HG02981 (cell line): ENCODE results near the gene HELZ2.
"Not testable (repeated sequence)": the region's sequence is repeated elsewhere in the genome, so short reads cannot be mapped to it uniquely, and the experiment has no call there.

Experiments used
- ATAC-seq: cut with Tn5 transposase; IDR thresholded peaks from one replicate; pipeline ENCODE4 v1.9.1; 2021; ENCODE audit warnings: mild to moderate bottlenecking, moderate library complexity; ENCODE audit not compliant: unreplicated experiment

The HELZ2 gene

DNA sequence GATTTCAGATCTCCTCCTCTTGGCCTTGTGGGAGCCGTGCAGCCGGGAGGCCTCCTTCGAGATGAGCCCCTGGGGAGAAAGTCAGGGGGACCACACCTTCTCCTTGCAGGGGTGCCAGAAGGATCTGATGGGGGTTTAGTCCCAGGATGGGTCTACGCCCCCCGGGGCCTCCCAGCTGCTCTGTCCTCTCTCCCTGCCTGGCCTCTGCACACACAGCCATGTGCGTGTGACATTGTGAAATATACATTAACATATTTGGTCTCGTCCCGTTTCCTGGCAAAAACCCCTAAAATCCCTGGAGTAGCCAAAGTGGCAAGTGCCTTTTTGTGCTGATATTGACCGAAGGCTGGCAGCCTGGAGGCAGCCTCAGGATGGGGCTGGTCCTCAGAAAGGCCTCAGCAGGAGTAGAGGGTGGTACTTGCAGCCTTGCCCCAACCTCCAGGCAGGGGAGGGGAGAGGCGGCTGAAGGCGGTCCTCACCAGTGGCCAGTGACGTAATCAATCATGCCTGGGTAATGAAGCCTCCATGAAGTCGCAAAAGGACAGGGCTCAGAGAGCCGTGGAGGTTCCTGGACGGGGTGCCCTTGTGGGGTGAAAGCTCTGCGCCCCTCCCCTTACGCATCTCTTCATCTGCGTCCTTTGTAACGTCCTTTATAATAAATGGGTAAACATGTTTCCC lies 5.1 kb upstream of the HELZ2 start:
- ATAC-seq = no peak

DNA sequence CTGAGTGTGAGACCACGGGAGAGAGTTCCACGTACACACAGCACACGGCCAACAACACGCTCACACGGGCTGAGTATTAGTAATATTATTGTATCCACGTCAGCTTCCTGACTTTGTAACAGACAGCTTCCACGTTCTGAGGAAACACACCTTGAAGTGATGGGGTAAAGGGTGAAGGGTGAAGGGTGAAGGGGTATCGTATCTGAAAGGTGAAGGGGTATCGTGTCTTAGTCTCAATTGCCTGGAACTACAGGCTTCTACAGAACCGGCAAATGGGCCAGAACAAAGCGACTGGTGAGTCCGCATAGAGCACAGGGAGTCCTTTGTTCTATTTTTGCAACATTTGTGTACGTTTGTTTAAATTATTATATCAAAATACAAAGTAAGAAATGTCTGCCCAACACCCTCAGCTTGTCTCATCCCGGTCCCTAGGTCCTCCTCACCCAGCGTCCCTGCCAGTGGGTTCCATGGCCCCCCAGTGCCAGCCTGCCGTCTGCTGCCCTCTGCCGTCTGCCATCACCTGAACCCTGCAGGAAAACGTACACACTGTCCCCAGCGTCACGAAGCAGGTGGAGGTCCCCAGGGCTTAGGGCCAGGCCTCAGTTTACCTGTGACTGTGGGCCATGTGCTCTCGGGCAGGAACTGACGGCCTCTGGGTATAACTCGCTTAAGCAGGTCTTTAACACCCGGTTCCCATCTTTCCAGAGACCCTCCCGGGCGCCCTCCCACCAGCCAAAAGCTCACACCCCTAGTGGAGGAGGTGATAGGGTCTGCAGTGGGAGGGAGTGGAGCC lies 4.4 kb upstream of the HELZ2 start:
- no peak for ATAC-seq

DNA sequence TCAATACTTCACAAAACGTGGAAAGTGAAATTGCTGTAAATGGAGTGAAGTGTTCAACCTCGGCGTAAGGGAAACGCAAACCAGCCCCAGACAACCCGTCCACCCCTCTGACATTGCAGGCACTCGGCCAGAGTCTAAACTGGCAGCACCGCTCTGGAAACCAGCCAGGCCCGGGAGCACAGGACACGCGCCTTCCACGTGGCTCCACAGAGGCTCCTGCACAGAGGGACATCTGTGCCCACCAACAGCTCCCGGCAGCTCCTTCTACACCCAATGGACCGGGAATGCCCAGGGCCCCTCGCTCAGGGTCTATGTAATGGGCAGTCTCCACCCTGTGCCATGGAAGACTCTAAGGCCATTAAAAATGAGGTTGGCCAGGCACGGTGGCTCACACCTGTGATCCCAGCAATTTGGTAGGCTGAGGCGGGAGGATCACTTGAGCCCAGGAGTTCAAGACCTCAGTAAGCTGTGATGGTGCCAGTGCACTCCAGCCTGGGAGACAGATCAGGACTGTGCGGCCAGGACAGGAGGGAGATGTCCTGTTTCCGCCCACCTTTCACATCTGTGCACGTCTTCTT lies 3.4 kb upstream of the HELZ2 start:
- ATAC-seq = no peak

DNA sequence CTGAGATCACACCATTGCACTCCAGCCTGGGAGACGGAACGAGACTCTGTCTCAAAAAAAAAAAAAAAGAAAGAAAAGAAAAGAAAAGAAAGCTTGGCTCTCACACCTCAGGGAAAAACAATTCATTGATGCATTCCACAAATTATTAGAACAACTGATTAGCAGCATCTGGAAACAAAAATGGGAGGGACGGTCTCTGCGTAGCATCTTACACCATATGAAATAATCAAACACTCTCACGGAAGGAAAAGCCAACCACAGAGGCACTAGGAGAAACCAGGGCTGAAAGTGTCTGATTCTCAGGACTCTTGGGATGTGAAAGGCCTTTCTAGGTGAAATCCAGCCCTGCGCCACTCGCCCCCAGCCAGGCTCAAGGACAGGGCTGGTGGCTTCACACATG lies 2.3 kb upstream of the HELZ2 start:
- no peak for ATAC-seq

DNA sequence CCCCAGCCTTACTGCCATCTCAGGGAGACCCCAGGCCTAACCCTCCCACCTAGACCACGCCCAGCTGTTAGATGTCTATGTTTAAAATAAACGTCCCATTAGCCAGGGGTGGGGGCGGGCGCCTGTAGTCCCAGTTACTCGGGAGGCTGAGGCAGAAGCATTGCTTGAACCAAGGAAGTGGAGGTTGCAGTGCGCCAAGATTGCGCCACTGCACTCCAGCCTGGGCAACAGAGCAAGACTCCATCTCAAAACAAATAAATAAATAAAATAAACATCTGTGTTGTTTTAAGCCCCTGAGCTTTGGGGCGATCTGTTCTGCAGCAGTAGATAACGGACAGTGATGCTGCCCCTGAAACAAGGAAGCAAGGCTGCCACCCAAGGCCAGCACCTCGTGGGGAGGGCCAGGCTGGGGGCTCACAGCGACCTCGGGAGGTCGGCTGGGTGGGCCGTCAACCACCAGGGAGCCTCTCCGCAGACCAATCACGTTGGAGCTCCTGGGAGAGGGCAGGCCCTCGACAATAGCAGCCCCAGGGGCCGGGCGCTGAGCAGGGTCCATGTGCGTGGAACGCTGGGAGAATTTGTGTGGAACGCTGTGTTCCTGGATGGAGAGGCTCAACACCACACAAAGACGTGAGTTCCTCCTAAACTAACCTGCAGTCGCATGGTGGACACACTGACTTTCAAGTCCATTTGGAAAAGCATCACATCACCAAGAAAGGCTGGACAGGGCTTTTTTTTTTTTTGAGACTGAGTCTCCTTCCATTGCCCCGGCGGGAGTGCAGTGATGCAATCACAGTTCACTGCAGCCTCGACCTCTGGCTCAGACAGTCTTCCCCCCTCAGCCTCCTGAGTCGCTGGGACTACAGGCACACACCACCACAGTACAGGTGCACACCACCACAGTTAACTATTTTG lies 1.0 kb upstream of the HELZ2 start:
- no peak for ATAC-seq

DNA sequence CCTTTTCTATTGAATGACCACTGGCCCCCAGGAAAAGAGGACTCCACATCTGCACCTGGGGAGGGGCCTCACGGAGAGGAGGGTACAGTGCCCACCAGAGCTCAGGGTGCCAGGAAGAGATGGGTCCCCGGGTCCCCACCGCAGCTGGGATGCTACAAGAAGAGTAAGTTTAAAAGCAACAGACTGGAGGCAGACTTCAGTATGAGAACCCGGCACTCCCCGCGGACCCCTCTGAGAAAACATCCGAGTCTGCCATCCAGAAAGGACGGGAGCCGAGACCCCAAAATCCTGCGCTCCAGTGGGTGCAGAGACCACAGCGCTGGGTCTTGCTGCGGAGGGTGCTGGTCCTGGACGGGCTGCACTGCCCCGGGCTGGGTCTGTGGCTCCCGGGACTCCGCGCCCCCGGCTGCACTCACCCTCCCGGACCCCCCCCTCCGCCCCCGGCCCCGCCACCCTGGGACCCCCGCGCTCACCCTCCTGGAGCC lies 350 bp downstream of the HELZ2 start:
- no peak for ATAC-seq

DNA sequence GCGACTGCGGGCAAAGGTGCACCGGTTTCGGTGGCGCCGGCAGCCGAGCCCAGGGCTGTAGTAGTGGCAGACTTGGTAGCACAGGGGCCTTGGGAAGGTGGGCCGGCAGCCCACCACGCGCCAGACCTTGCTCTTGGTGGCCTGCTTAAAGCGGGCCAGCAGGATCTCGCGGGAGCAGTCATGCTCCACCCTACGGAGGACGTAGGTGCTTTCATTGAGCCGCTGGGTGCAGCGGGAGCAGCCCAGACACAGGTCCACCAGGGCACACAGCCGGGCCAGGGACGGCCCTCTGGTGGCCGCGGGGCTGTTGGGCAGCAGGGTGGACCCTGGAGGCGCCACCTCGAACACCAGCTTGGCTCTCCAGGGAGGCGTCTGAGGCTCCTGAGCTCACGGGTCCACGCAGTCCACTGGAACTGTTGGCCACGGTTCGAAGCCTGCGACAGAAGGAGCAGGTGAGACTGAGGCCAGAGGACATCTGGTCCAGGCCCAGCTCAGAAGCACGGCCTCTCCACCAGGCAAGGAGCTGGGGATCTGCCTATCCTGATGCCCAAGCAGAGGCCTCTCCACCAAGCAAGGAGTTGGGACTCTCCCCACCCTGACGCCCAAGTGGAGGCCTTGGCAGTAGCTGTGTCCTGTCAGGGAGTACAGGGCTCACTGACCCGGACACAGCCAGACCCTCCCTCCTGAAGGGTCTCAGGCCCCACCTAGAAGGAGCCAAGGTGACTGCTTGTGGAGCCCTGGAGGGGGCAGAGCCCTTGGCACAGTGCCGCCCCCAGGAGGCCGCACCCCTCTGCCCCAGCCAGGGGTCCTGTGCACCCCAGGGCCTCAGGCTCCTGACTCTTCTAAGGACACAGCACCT lies 1.0 kb downstream of the HELZ2 start:
- ATAC-seq = no peak

DNA sequence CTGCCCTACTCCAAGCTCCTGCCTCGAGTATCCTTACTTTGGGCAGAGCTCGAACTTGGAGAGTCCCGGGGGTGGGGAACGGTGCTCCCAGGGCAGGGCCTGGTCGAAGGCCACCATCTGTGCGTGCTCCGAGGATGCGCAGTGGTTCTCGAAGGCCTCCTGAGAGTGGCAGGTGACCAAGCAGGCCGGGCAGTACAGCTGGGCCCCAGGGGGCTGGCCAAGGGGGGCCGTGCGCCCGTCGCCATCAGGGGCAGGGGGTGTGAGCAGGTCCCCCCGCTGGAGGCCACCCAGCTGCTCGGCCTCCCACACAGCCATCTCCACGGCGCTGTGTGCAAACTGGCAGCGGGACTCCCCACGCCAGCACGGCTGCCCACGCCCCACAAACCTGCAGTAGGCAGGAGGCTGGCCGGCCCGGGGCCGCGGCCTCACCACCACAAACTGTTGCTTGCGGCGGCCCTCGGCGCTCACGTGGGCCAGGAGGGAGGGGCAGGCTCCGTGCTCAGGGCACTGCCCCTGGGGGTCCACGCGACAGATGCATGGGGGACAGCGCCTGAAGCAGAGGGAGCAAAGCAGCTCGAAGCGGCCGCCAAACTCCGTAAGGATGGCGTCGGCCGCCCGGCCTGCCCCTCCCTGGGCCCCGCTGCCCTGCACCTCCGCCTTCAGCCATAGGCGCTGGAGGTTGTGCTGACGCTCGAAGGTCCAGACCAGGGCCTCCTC lies 1.8 kb downstream of the HELZ2 start:
- no peak for ATAC-seq

DNA sequence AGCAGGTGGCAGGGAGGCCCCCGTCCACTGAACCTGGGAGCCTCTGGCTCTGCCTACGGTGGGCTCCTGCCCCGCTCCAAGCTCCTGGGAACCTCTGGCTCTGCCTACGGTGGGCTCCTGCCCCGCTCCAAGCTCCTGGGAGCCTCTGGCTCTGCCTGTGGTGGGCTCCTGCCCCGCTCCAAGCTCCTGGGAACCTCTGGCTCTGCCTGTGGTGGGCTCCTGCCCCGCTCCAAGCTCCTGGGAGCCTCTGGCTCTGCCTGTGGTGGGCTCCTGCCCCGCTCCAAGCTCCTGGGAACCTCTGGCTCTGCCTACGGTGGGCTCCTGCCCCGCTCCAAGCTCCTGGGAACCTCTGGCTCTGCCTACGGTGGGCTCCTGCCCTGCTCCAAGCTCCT lies 3.0 kb downstream of the HELZ2 start:
- ATAC-seq = not testable (repeated sequence)

DNA sequence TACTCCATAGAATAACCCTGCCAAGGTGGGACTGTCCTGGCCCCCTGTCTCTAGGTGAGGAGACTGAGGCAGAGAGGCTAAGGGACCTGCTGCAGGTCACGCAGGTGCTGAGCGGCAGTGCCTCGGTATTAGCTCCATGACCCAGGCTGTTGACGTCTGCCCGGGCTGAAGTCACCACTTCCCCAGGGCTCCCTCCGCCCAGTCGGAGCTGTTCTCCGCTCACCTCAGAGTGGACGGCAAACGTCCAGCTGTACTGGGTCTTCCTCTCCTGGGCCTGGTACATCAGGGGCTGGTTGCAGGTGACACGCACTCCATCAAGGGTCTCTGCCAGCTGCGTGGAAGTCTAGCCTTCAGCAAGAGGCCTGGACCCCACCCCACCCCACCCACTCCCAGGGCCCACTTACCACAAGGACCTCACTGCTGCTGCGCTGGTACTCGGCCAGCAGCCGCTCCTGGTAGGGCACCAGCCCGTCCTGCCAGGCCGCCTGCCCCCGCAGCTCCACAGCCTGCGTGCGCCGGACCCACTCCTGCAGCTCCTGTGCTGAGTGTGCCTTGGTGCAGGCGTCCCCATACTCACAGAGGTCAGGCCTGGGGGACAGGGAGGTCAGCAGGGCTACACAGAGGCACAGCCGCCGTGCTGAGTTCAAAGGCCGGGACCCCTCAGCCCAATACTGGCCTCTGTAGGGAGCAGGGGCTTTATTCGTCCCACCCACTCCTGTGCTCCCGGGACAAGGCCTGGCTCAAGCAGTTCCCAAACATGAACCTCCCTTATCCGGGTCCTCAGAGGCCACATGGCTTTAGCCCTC lies 3.6 kb downstream of the HELZ2 start:
- ATAC-seq = no peak

DNA sequence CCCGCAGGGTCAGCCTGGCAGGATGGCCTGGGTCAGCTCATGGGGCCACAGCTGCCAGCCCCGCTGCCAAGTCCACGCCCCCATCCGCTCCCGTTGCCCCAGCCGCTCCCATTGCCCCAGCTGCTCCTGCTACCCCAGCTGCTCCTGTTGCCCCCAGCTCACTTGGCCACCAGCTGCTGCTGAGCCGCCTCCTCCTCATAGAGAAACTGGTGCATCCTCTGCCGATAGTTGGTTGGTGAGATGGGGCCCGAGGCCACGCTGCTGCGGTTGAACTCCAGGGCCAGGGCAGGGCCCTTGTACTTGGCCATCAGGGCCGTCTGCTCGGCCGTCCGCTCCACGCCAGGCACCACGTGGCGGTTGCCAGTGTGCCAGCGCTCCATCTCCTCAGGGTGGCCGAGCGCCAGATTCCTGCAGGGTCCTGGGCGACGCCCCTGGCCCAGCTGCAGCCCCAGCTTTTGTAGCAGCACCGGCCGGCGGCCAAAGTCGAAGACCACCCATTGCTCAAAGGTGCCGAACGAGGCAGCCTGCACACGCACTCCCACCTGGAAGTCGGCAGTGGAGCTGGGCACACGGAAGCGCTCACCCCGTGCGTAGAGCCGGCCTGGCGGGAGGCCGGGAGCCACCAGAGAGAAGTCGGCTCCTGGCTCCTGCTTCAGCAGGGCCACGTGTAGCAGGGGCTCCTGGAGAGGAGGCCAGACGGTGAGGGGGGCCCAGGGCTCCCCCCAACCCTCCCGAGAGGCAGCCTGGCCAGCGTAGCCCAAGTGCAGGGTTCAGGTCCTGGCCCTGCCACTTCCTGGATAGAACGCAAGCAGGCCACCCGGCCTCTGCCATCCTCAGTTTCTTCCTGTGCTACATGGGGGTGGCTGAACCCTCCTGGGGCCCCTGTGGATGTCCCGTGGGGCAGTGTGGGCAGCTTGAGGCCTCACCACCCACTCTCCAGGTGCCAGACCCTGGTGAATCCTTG lies 4.8 kb downstream of the HELZ2 start:
- ATAC-seq = no peak

DNA sequence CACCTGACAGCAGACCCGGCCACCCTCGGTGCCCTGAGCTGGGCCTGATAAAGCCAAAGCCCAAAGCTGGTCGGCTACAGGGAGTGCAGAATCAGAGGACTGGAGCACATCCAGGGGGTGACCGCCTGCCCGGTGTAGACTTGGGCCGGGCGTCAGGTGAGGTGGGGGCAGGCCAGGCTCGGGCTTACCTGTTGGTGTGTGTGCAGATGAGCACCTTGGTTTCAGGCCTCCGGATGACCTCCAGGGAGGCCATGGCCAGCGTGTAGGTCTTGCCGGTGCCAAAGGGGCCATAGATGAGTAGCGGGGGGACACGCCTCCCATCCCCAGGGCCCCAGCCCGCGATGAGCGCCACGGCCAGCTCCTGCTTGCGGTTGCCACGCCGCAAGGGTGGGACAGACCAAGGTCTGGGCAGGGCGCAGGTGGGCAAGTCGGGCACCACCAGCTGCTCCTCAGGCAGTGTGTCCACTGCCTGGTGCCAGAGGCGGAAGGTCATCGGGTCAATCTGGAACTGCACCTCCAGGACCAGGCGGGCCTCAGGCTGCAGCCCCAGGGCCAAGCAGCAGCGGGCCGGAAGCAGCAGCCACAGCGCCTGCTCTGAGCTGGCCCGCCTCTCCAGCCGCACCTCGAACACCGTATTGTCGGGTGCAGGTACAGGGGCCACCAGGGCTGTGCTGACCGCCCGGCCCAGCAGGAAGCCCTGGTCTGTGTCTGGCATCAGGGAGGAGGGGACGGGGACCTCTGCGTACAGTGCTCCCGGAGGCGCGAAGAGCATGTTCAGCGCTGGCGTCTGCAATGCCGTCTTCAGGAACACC lies 5.7 kb downstream of the HELZ2 start:
- ATAC-seq = peak; percentile 9

DNA sequence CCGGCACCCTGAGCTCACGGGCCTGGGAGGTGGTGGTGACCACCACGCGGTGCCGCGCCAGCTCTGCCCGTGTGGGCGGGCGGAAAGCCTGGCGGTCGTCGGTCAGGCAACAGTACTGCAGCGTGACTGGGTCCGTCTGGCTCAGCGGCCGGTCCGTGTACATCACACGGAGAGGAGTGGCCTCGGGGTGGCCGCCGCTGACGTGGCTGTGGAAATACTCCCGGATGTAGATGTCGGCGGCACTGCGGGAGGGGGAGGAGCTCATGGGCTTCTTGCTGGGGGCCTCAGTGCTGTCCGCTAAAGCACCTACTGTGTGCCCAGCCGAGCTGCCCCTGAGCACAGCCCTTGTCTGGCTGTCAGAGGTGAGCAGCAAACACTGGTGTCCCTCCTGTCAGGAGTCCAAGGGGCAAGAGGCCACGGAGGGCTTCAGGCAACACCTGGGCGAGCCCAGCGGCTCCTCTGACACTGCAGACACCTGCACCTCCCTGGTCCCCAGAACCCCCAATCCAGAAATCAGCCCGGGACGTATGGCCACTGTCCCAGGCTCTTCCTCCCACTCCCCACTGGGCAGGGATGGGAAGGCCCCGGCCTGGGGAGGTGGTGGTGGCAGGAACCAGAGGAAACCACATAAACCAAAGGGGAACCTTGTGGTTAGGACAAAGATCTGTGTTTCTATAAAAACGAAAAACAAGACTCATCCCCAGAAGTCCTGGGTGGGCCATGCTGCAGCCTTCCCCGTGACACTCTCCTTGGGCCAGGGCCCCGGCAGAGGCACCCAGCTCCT lies 6.5 kb downstream of the HELZ2 start:
- ATAC-seq = peak; percentile 52

DNA sequence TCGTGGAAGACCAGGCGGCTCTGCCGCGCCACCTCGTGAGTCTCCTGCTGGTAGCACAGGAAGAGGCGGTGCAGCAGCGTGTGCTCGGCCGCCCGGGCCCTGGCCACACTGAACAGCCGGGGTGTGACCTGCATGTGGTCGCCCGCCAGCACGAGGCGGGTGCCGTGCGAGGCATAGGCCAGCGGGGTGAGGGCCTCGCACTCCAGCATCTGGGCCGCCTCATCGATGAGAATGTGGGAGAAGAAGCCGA lies 7.0 kb downstream of the HELZ2 start:
- no peak for ATAC-seq

DNA sequence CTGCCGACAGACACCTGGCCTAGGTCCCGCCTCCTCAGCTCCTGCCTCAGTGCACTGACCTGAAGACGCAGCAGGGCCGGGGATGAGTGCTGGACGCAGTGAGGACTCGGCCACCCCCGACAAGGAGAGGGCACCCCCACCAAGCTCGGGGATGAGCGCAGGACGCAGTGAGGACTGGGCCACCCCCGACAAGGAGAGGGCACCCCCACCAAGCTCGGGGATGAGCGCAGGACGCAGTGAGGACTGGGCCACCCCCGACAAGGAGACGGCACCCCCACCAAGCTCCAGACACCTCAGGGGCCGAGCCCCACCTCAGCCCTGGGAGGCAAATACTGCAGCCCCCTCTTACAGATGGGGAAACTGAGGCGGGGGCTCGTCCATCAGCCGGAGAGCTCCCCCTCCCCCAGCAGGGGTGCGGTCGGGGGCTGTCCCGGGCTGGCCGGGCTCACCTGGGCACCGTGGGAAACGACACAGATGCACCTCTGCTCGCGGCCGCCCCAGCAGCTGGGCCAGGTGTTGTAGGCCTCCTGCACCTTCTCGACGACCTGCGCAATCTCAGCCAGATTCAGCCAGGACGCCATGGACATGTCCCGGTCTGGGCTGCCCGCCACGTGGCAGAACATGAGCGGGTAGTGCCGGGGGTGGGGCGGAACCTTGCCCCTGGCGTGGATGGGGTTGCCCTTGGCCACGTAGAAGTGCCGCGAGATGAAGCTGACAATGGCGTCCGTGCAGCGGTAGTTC lies 7.5 kb downstream of the HELZ2 start:
- no peak for ATAC-seq
